MCF 10A (cell line): ENCODE data around the gene RIPK4. TPM values are rescaled to one million over a fixed set of nuclear protein-coding genes. Genes with fewer than 3 reads are reported as not detected.

Source experiments
- BruUV-seq: library from RNA; stranded (reverse); fragments of 400-500 nt; replicated peaks from 2 replicates; lab custom pipeline; 2021; lab: Mats Ljungman, UMichigan
- CTCF ChIA-PET: fragments of 300-600 bp; sonication (Branson Sonifier 250); formaldehyde crosslinking; extraction: SDS; loops from one replicate; lab custom pipeline; 2021; ENCODE audit warnings: antibody characterized with exemption, inconsistent platforms; lab: Yijun Ruan, JAX
- POLR2A ChIA-PET: fragments of 300-600, 350-650 bp; sonication (Branson Sonifier 250); formaldehyde crosslinking; extraction: SDS; loops from one replicate; lab custom pipeline; 2020; ENCODE audit warnings: antibody characterized with exemption, inconsistent platforms; lab: Yijun Ruan, JAX
- DNase-seq: peaks from one replicate; pipeline ENCODE4 v3.0.0-alpha.2; 2018; ENCODE audit not compliant: unreplicated experiment
- H3K27ac Mint-ChIP-seq: one replicate; pipeline ENCODE4 v1.8.0; 2022; ENCODE audit warnings: mild to moderate bottlenecking, low read depth, mixed read lengths; ENCODE audit not compliant: unreplicated experiment
- H3K27me3 Mint-ChIP-seq: one replicate; pipeline ENCODE4 v1.8.0; 2022; ENCODE audit warnings: mixed read lengths; ENCODE audit not compliant: insufficient read depth, unreplicated experiment
- H3K36me3 Mint-ChIP-seq: one replicate; pipeline ENCODE4 v1.8.0; 2022; ENCODE audit warnings: mild to moderate bottlenecking, moderate library complexity, mixed read lengths; ENCODE audit not compliant: insufficient read depth, unreplicated experiment
- H3K4me1 Mint-ChIP-seq: one replicate; pipeline ENCODE4 v1.8.0; 2022; ENCODE audit warnings: mixed read lengths; ENCODE audit not compliant: insufficient read depth, unreplicated experiment
- H3K4me3 Mint-ChIP-seq: one replicate; pipeline ENCODE4 v1.8.0; 2022; ENCODE audit warnings: mild to moderate bottlenecking, moderate library complexity, mixed read lengths; ENCODE audit not compliant: unreplicated experiment
- H3K9me3 Mint-ChIP-seq: one replicate; pipeline ENCODE4 v1.8.0; 2022; ENCODE audit warnings: mixed read lengths; ENCODE audit not compliant: unreplicated experiment
- intact Hi-C: fragments of 100-400 bp; cut with micrococcal nuclease; formaldehyde crosslinking; loops from 2 replicates; pipeline ENCODE4 v1.14.1; 2022
- total RNA-seq: library from RNA; stranded (reverse); gene quantifications from 2 replicates; pipeline ENCODE4 v1.2.3, GENCODE V29; 2022
- TF ChIP-seq, protein P1 (sequence below): fragments of 200-600 bp; IDR thresholded peaks from one replicate; pipeline ENCODE4 v1.8.0; 2022; ENCODE audit warnings: antibody characterized with exemption, mild to moderate bottlenecking; ENCODE audit not compliant: unreplicated experiment

The RIPK4 gene
- total RNA-seq, 1 experiment from 2014 or later: 22.3 TPM

DNA sequence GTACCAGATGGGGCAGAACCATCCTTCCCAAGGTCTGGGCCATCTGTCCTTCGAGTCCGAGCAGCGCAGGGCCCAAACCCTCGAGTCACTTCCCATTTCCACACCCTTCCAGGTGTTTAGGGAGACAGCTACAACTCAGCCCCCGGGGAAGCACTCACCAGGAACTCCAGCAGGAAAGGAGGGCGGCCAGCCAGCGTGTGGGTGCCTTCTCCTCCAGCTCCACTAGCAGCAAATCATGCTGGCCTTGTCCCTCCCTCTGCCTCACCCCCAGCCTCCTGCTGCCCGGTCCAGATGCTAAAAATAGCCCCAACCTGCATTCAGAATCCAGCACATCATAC is 56.1 kb downstream of the RIPK4 start:
- no peak overlapping the region for H3K4me3 Mint-ChIP-seq
- intact Hi-C loops: no loop called here
- peaks cover 30% of the 10 kb centered on the region for H3K4me1 Mint-ChIP-seq
- ChIA-PET POLR2A (interaction anchor here (0.8 to 1.7 kb wide), 3 partner anchors 32 to 79 kb away, joined by 3 to 9 read pairs (median 3); no protein-coding TSS in a partner anchor), CTCF (no interaction called here)
- peaks cover 6% of the 10 kb centered on the region for H3K9me3 Mint-ChIP-seq
- H3K27ac Mint-ChIP-seq: no peak overlapping the region
- H3K36me3 Mint-ChIP-seq: no peaks in the 10 kb centered on the region
- BruUV-seq: no TSS peak
- TF ChIP-seq, protein P1, sequence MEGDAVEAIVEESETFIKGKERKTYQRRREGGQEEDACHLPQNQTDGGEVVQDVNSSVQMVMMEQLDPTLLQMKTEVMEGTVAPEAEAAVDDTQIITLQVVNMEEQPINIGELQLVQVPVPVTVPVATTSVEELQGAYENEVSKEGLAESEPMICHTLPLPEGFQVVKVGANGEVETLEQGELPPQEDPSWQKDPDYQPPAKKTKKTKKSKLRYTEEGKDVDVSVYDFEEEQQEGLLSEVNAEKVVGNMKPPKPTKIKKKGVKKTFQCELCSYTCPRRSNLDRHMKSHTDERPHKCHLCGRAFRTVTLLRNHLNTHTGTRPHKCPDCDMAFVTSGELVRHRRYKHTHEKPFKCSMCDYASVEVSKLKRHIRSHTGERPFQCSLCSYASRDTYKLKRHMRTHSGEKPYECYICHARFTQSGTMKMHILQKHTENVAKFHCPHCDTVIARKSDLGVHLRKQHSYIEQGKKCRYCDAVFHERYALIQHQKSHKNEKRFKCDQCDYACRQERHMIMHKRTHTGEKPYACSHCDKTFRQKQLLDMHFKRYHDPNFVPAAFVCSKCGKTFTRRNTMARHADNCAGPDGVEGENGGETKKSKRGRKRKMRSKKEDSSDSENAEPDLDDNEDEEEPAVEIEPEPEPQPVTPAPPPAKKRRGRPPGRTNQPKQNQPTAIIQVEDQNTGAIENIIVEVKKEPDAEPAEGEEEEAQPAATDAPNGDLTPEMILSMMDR: no peak
- DNase-seq: no peak
- no peaks in the 10 kb centered on the region for H3K27me3 Mint-ChIP-seq

DNA sequence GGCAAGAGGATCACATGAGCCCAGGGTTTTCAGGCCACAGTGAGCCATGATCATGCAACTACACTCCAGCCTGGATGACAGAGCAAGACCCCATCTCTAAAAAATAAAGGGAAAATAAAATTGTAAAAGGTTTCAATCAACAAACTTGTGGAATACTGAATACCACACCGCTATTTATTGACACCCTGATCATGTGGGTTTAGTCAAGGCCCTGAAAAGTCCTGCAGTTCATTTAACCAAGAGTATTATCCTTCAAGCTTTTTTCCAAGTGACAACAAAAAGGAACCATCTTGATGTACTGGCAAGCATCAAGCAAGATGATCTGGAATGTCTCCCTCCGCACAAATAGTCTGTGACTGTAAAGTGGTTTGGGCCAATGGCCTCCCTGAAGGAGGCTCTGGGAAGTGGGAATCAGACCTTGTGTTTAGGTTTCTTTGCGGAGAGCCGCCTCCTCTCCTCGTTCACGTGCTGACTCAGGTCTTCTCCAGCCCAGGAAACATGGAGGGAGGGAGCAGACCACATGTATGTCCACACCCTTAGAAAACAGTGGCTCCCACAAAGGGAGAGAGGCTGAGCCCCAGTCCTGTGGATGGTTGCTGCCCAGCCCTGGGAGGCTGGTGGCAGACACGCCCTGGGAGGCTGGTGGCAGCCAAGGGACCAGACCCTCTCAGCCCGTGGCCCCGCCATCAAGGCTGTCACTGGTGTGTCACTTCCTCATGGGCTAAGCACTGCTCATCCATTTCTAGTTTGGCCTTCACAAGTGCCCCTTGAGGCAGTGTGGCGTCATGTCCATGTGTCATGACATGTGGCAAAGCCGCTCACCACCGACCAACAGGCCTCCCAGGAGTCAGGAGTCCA is 56.7 kb downstream of the RIPK4 start:
- peaks cover 24% of the 10 kb centered on the region for H3K4me1 Mint-ChIP-seq

GRCh38 chr21:41709166-41709565 is 57.7 kb downstream of the RIPK4 start:
- intact Hi-C loops: no loop called here
- TF ChIP-seq, protein P1: no peak
- no peaks in the 10 kb centered on the region for H3K36me3 Mint-ChIP-seq
- POLR2A ChIA-PET: interaction anchor here (1.4 kb wide), 1 partner anchor 97 kb away, joined by 4 read pairs; no protein-coding TSS in a partner anchor
- DNase-seq: no peak
- H3K27me3 Mint-ChIP-seq: no peaks in the 10 kb centered on the region
- H3K4me1 Mint-ChIP-seq: peaks cover 24% of the 10 kb centered on the region
- no peak overlapping the region for H3K27ac Mint-ChIP-seq
- no peak overlapping the region for H3K4me3 Mint-ChIP-seq
- peaks cover 6% of the 10 kb centered on the region for H3K9me3 Mint-ChIP-seq
- CTCF ChIA-PET: interaction anchor here (0.6 to 1.1 kb wide), 2 partner anchors 59 to 78 kb away, joined by 3 to 4 read pairs; no protein-coding TSS in a partner anchor
- BruUV-seq: no TSS peak

More for the DNA sequence above, 56.7 kb downstream of the RIPK4 start:
- TF ChIP-seq, protein P1: no peak
- no TSS peak for BruUV-seq
- intact Hi-C loops: no loop called here
- Mint-ChIP-seq H3K9me3 (peaks cover 6% of the 10 kb centered on the region), H3K27ac (no peak overlapping the region), H3K36me3 (no peaks in the 10 kb centered on the region), H3K4me3 (no peak overlapping the region), H3K27me3 (no peaks in the 10 kb centered on the region)
- no peak for DNase-seq
- CTCF ChIA-PET: no interaction called here
- POLR2A ChIA-PET: interaction anchor here (0.7 to 1.7 kb wide), 3 partner anchors 32 to 98 kb away, joined by 3 to 9 read pairs (median 4); no protein-coding TSS in a partner anchor

GRCh38 chr21:41707960-41708330 is 58.9 kb downstream of the RIPK4 start:
- H3K27me3 Mint-ChIP-seq: no peaks in the 10 kb centered on the region
- peaks cover 24% of the 10 kb centered on the region for H3K4me1 Mint-ChIP-seq
- no peak overlapping the region for H3K27ac Mint-ChIP-seq
- TF ChIP-seq, protein P1: no peak
- H3K36me3 Mint-ChIP-seq: no peaks in the 10 kb centered on the region
- intact Hi-C loops: no loop called here
- POLR2A ChIA-PET: interaction anchor here (0.9 to 3.1 kb wide), 12 partner anchors 8 to 95 kb away, joined by 3 to 27 read pairs (median 6); no protein-coding TSS in a partner anchor
- no peak overlapping the region for H3K4me3 Mint-ChIP-seq
- peaks cover 6% of the 10 kb centered on the region for H3K9me3 Mint-ChIP-seq
- no TSS peak for BruUV-seq
- CTCF ChIA-PET: interaction anchor here (1.1 kb wide), 1 partner anchor 27 kb away, joined by 3 read pairs; no protein-coding TSS in a partner anchor
- no peak for DNase-seq
